Hematopoietic multipotent progenitor cell (in vitro differentiated cells): ENCODE results near the gene FBXL7. TPM values are rescaled to one million over a fixed set of nuclear protein-coding genes. Genes with fewer than 3 reads are reported as not detected.

Source experiments
- DNase-seq, 3 donors: peaks; one replicate each; pipeline ENCODE4 v3.0.0-alpha.2; 2011 to 2015; ENCODE audit warnings: low read depth in 2 of 3, low spot score in 2 of 3
- total RNA-seq: library from RNA; depleted of rRNA; stranded (reverse); fragments of >200 nt; gene quantifications from one replicate; pipeline ENCODE4 v1.2.3, GENCODE V29; 2012

Gene FBXL7
- total RNA-seq, 1 donor, result under 0.01 TPM

DNA sequence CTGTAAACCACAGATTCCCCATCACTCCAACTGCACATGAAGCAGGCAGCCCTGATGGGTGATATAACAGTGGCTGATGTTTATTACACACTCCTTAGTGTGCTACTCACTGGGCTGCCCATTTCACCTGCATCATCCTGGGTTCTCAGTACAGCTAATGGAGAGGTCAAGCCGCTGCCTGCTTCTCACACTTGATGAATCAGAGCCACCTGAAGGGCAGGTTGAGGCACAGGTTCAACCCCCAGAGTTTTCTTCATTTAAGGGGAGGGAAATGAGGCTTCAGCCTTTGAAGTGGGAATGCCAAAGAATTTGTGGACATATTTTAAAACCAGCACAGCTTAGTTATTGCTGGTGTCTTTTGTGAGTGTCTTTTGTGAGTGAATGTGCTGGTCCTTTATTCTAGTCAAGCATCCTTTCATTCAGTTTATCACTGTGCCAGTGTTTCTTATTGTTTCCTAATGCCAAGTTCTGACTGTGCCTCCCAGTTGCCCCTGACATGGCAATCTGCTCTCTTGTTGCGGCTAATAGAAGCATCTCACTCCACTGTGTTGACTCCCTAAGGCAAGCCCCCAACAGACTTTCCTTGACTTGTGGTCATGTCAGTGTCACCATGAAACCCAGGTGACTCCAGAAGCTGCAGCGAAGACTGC lies 109.2 kb downstream of the FBXL7 start:
- DNase-seq, result no peak

DNA sequence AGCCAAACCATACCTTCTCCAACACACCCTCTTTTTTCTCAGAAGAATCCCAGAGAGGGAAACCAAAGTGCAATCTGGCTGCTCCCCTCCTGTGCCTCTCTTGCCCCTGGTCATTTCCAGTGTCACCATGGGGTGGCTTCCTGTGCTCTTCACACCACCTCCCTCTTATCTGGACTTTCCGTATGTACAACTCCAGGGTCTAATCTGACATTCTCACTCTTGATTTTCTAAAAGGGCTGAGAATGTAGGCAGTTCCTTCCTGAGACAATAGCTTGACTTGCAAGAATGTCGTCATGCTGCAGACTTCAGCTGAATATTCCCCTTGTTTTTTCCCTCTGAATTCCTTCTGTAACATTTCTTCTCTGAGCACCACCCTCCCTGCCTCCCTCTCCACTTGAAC lies 110.2 kb downstream of the FBXL7 start:
- DNase-seq, result no peak

DNA sequence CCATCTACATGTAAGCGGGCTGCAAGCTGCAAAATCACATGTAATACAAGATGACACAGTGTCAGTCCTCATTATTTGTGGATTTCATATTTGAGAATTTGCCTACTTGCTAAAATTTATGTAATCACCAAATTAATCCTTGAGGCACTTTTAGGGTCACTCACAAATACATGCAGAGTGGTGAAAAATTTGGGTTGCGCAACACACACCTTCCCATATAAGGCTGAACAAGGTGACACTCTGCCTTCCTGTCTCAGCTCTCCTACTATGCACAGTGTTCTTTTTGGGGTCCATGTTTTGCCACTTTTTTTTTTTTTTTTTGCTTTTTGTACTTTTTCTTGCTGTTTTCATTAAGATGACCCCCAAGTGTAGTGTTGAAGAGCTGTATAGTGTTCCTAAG lies 111.0 kb downstream of the FBXL7 start:
- DNase-seq, result no peak

DNA sequence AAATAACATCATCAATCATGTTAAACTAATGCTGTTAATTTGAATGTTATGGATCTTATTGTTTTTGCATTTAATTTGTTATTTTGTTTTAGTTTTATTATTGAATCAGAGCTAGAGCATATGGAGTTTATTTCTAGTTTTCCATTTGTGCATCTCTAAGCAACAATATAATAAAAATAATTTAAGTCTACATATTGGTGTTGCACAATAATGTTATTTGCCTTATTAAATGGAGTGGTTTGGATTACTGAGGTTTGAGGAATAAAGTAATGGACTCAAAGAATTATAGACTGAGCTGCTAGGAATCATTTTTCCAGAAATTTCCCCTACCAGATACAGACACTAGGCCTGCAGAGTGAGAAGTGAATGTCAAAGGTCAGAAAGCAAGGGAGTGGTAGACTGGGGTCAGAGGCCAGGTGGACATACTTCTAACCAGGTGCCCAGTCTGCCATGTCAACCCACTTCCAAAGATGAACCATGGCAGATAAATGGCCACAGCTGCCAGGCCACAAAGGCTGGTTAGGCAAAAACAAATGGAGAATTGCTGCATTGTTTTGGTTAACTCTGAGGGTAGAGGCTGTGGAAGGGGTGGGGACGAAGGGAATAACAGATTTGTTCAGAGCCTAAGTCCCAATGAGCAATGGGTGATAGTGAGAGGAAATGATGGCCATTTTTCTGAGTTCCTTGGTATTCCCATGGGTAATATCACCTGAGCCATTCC lies 113.1 kb downstream of the FBXL7 start:
- DNase-seq, result no peak

DNA sequence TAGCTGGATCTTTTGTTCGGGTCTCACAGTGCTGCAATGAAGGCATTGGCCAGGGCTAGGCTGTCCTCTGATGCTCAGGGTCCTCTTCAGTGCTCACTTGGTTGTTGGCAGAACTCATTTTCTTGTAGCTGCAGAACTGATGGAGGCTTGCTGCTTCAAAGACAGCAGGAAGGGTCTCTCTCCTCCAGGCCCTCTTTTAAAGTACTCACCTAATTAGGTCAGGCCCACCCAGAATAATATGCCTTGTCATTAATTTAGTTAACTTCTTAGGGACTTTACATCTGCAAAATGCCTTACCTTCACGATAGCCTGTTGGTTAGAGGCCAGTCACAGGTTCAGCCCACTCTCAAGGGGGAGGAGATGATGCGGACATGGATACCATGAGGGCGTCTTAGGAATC lies 114.7 kb downstream of the FBXL7 start:
- DNase-seq, result no peak

- no peak for DNase-seq
Observed at GRCh38 chr5:15615859-15616258, 115.9 kb downstream of the FBXL7 start.

- DNase-seq, result no peak
Observed at GRCh38 chr5:15618938-15619337, 119.0 kb downstream of the FBXL7 start.

GRCh38 chr5:15620501-15620900 lies 120.5 kb downstream of the FBXL7 start:
- no peak for DNase-seq

- DNase-seq, result no peak
Observed at GRCh38 chr5:15621094-15621493, 121.1 kb downstream of the FBXL7 start.

GRCh38 chr5:15623794-15624193 lies 123.8 kb downstream of the FBXL7 start:
- DNase-seq, result no peak

- no peak for DNase-seq
Observed at GRCh38 chr5:15627109-15627508, 127.1 kb downstream of the FBXL7 start.

GRCh38 chr5:15627647-15628046 lies 127.7 kb downstream of the FBXL7 start:
- DNase-seq, result no peak

DNA sequence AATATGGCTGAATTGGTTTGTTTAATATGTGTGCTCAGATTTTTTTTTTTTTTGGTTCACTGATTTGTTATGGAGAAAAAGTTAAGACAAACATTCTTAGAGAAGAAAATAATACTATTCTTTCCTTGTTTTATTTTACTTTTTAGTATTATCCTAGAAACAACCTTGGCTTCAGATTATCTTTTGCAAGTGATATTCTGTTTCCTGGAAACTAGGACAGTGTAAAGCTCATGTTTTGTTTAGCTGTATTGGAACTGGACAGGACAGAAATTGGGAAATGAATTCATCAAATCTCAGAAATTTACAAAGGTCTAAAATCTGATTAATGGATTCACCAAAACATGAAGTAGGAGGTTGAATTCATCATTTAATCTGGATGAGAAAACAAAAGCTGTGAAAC lies 130.5 kb downstream of the FBXL7 start:
- no peak for DNase-seq

DNA sequence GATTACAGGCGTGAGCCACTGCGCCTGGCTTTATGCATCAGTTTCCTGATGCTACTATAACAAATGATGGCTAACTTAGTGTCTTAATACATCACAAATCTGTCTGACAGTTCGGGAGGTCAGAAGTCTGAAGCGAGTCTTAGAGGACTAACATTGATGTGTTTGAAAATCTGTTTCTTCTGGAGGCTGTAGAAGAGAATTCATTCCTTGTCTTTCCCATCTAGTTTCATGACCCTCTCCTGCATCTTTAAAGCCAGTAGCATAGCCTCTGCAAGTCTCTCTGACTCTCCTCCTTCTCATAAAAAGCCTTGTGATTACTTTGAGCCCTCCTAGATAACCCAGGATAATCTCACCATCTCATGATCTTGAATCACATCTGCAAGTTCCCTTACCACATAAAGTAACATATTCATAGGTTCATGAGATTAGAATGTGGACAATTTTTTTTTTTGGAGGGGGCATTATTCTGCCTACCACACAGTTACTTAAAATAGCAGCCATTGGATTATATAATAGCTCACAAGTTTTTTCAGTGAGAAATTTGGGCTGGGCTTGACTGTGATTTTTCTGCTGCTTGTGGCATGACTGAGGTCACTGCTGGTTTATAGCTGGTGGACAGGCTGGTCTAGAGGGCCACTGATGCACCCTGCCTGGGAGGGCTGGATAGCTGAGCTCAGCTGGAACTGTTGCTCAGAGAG lies 134.8 kb downstream of the FBXL7 start:
- DNase-seq, result no peak

DNA sequence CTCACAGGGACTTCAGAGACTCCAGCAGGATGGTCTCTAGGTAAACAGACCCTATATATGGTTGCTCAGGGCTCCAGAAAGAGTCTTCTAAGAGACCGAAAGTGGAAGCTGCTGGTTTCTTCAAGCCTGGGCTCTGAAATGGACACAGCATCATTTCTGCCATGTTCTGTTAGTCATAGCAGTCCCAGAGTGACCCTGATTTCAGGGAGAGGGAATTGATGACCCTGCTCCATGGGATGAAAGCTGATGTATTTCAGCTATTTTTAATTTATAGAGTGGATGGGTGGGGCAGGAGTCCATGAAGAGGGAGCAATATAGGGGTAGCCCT lies 135.3 kb downstream of the FBXL7 start:
- no peak for DNase-seq

DNA sequence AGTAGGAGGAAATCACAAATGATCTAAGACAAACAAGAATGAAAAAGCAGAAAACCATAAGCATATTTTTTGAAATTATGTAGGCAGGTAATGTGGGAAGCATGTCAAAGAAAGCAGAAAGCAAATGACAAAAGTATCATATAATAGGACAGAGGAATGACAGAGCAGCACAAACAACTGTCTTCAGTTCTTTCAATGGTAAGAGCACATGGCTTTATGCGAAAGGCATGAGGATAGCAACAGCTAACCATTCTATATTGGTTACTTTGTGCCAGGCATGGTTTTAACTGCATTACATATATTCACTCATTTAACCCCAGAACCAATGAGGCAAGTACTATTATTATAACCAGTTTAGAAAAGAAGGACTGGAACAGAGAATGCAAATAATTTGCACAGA lies 137.4 kb downstream of the FBXL7 start:
- DNase-seq, result no peak

DNA sequence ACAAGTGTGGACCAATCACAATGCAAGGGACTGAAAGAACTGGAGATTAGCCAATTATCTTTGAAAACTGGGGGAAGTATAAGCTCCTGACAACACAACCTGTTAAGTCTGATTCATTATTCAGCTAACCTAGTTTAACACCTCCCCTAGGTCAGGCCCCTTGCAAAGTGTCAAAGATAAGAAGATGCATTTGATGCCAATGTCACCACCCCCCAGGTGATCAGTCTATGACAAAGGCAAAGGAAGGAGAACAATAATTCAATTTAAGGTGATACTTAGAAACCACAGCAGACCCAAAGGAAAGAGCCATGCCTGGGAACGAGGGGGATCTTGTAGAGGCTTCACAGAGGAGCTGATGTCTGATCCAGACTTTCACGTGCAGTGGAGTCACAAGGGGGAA lies 137.9 kb downstream of the FBXL7 start:
- DNase-seq, result no peak

GRCh38 chr5:15638296-15638695 lies 138.3 kb downstream of the FBXL7 start:
- no peak for DNase-seq

DNA sequence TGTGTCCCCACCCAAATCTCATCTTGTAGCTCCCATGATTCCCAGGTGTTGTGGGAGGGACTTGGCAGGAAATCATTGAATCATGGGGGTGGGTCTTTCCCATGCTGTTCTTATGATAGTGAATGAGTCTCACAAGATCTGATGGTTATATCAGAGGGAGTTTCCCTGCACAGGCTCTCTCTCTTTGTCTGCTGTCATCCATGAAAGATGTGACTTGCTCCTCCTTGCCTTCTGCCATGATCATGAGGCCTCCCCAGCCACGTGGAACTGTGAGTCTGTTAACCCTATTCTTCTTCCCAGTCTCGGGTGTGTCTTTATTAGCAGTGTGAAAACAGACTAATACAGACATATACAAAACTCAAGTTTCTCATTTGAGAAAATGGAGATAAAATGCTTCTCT lies 139.3 kb downstream of the FBXL7 start:
- DNase-seq, result no peak

DNA sequence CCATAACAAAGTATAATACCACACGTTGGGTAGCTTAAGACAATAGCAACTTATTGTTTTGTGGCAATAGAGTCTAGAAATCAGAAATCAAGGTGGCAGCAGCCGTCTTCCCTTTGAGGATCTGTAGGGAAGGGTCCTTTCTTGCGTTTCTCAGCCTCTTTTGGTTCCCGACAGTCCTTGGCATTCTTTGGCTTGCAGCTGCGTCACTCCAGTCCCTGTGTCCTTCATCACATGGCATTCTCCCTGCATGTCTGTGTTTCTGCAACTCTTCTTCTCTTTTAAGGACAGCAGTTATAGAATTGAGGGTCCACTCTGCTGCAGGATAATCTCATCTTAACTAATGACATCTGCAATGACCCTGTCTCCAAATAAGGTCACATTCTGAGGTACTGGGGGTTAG lies 140.1 kb downstream of the FBXL7 start:
- DNase-seq, result no peak

DNA sequence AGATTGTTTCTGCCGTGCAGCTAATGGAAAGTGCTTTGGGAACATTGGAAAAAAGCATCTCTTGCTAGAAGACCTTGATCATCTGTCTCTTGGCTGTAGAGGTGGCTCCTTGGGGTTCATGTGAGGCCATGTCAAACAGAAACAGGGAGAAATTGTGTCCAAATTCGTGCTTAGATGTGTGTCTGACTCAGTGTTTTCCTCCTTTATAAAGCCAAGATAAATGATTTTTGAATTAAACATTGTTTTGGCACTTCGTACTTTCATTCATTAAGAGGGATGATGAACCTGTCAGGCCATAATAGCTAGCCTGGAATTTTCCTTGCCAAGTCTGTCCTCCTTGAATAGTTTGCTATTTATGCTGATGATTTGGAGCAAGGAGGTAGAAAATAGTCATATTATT lies 143.8 kb downstream of the FBXL7 start:
- no peak for DNase-seq
